AG09309 (cell line): ENCODE measurements around the gene PSORS1C1.

Source experiments
- DNase-seq: peaks from one replicate; pipeline ENCODE4 v3.0.0-alpha.2; 2010; ENCODE audit warnings: low read depth
- H3K4me3 ChIP-seq: 2 replicates; pipeline ENCODE4 v1.5.1; 2011; ENCODE audit warnings: mild to moderate bottlenecking, low read depth, low read length, moderate library complexity; ENCODE audit not compliant: control insufficient read depth
- TF ChIP-seq, protein P1 (sequence below): IDR thresholded peaks from 2 replicates; pipeline ENCODE4 v1.5.1; 2011; ENCODE audit warnings: mild to moderate bottlenecking, low read depth, low read length, inconsistent platforms; ENCODE audit not compliant: insufficient read depth, control insufficient read depth; ENCODE audit errors: missing control alignments

The PSORS1C1 gene

DNA sequence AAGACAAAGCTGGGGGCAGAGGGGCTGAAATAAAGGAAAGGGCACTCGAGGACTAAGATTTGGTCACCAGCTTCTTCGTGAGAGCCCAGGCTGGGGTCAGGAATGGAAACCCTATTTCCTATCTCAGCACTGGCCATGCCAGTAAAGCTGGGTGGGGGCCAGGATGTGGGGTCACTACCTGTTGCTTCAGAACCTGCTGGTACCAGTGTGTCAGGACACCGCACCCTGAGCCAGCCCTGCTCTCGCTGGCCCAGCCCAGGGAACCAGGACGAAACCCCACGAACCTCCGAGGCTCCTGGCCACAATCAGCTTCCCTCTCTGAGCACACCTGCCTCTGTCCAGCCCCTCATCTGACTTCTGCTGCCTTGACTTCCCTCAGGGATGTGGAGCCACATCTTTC lies 3.6 kb downstream of the PSORS1C1 start:
- no peak for DNase-seq
- TF ChIP-seq, protein P1, sequence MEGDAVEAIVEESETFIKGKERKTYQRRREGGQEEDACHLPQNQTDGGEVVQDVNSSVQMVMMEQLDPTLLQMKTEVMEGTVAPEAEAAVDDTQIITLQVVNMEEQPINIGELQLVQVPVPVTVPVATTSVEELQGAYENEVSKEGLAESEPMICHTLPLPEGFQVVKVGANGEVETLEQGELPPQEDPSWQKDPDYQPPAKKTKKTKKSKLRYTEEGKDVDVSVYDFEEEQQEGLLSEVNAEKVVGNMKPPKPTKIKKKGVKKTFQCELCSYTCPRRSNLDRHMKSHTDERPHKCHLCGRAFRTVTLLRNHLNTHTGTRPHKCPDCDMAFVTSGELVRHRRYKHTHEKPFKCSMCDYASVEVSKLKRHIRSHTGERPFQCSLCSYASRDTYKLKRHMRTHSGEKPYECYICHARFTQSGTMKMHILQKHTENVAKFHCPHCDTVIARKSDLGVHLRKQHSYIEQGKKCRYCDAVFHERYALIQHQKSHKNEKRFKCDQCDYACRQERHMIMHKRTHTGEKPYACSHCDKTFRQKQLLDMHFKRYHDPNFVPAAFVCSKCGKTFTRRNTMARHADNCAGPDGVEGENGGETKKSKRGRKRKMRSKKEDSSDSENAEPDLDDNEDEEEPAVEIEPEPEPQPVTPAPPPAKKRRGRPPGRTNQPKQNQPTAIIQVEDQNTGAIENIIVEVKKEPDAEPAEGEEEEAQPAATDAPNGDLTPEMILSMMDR: no peak

DNA sequence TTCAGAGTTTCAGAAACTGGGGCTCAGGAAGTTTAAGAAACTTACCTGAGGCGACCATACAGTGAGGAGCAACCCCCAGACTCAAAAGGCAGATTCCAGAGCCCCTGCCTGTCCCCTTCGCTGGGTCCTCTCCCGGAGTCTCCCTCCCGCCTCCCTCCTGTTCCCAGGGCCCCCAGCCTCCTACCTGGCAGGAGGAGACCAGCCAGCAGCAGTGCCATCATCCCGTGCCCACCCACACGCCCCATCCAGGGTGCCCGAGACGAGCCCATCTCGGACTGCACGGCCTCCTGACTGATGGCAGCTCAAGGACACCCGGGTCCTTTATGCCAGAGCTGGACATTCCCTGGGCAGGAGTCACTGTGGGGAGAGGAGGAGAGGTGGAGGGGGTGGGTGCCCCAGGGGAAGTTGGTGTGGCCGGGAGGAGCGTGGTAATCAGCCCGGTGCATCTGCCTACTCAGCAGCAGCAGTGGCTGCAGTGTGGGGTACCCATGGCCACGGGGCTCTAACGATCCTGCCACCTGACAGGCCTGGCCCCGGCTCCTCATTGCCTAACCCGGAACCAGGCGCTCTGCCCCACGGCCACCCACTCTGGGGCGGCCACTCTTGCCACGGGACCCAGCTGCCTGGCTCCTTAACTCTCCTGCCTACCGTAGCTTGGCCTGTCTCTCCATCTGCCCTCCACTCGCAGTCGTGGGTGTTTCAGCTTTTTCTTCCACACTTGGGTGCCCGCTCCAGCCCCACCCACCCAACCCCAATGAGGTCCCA lies 5.7 kb downstream of the PSORS1C1 start, which contains the start of gene CDSN:
TSS of gene CDSN (minus strand) at position 296 of the 765 bp plus-strand sequence. CDS start at position 269, 27 bp downstream.
- no peak for DNase-seq
- TF ChIP-seq, protein P1: no peak
- no peak within 1 kb of the TSS for H3K4me3 ChIP-seq

More for the DNA sequence above, 3.6 kb downstream of the PSORS1C1 start:
- H3K4me3 ChIP-seq: no peak overlapping the region

DNA sequence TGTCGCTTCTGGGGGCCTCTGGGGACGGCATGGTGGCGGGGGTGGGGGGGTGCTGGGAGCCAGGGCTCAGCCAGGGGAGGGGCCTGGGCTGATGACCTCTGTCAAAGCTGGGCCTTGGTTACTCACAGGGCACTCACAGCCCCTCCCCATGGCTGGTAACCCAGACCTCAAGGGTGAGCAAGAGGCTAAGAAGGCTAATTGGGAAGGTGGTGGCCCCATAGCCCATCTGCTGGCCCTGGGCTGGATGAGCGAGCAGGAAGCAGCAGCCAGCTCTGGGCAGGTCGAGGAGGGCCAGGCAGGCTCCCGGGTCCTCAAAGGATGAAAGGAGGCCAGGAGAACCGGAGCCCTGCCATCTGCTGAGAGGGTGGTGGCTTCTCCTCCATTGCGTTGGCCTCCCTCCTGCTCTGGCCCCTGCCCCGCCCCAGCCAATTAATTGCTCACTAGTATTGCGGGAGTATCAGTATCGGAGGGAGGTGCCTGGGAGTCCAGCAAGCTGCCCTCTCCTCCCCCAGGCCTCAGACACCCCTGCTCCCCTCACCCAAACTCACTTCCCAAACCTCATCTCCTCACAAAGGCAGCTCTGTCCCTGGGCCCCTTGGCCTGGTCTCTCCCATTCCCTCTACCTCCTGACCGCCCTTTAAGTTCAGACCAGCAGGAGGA lies 6.7 kb downstream of the PSORS1C1 start:
- DNase-seq: no peak
- TF ChIP-seq, protein P1: no peak
- no peak overlapping the region for H3K4me3 ChIP-seq

DNA sequence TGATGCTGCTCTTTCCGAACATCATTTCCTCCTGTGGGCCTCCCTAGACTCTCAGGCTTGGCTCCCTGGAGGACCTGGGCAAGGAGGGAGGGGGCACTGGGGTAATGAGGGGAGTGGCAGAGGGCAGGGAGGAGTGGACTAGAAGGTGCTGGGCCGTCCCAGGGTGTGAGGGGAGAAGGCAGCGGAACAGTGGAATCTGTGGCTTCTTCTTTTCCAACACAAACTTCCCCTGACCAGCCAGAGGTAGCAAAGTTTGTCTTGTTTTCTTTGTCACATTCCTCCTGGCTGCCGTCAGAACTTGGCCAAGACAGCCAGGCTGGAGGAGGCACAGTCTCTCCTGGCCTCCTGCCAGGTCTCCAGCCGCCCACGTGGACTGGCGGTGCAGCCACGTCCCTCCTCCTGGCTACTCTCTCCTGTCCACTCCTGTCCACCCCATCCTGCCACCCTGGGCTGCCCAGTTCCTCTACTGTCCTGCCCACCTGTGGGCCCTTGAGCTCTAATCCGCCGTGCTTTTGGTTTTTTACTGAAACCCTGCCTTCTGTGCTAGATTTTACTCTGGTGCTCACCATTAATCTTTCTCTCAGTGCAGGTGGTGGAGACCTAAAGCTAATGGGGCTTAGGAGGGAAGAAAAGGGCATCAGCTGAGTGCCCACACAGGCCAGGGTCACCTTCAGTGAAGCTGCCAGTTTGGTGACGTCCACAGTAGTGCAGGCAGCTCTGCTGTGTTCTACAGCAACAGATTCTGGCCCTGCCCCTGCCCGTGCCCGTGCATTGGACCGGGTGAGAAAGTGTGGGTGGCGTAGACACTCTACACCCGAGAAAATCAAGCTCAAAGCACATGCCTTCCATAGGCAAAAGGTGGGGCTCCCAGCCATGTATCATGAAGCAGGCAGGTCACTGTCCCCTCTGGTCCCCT lies 8.4 kb downstream of the PSORS1C1 start:
- H3K4me3 ChIP-seq: no peak overlapping the region; the same call in 1 of the 2 replicates
- TF ChIP-seq, protein P1: no peak
- DNase-seq: peak; percentile 69

DNA sequence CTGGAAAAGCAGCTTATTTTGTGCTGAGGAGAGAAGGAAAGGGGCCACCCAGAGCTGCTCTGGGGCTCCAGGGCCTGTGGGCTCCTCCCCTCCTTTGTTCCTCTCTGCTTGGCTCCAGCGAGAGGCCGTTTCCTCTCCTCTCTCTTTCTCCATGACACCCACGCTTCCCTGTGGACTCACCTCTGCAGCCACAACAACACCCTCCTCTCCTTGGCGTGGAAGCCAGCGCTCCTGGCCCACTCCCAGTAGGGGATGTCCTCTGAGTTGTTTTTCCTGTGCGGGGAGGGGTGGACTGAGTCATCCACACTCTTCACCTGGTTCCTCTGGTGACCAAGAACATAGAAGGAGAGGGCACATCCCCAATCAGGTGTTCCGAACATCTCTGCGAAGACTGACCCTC lies 10.6 kb downstream of the PSORS1C1 start:
- DNase-seq: no peak
- no peak overlapping the region for H3K4me3 ChIP-seq
- TF ChIP-seq, protein P1: no peak

DNA sequence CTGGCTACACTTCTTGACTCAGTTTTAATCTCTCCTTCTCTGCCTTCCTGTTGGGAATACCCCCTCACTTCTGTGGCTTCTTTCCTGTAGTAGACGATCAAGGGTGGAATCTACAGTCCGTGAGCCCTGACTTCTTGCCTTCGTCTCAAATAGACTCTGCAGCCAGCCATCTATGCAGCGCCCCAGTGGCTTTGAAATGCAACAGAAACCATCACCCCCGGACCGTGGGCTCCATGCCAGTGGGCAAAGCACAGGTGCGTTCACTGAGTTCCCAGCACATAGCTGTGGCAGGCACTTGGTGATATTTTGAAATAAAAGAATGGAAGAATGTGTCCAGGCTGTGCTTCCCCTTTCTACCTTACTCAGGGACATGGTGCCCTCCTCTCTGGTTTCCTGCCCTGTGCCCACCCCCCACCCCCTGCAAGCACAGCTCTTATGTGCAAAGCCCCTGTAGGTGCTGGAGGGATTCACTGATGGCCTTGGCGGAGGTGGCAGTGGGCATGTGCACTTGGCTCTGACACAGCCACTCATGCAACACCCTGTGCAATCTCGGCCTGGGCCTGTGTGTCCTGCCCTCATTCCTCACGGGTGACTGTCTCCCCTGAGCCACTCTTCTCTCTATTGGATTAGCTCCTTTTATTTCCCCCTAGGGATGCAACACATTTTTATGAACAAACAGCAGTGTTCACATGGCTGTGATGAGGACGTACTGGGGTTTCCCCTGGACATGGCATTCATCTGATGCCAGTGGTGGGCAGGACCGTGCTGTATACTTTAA lies 11.2 kb downstream of the PSORS1C1 start:
- peak; percentile 72 for DNase-seq
- no peak overlapping the region for H3K4me3 ChIP-seq
- TF ChIP-seq, protein P1: no peak
